Measurements from ENCODE around the gene TAX1BP1.

Gene TAX1BP1

GRCh38 chr7:27709137-27710075 lies 30.6 kb upstream of the TAX1BP1 start:
- DNase-seq (ENCODE audit: insufficient read length) (no peak), FAIRE-seq (no peak)
- TF ChIP-seq POLR2AphosphoS5 (IDR thresholded peaks at IDR 0.05; ENCODE audit: low read depth, low read length) = no peak
- no peak for TF ChIP-seq TAF1 (IDR thresholded peaks at IDR 0.05; ENCODE audit: borderline replicate concordance, low read depth, low read length)
- TF ChIP-seq POLR2A (IDR thresholded peaks at IDR 0.05; ENCODE audit: low read depth, low read length) = no peak

GRCh38 chr7:27712217-27712616 lies 27.7 kb upstream of the TAX1BP1 start:
- DNase-seq (ENCODE audit: insufficient read length) (no peak), FAIRE-seq (no peak)
- TF ChIP-seq POLR2A (IDR thresholded peaks at IDR 0.05; ENCODE audit: low read depth, low read length) (no peak), TAF1 (IDR thresholded peaks at IDR 0.05; ENCODE audit: borderline replicate concordance, low read depth, low read length) (no peak), POLR2AphosphoS5 (IDR thresholded peaks at IDR 0.05; ENCODE audit: low read depth, low read length) (no peak)

GRCh38 chr7:27714831-27715444 lies 25.0 kb upstream of the TAX1BP1 start:
- FAIRE-seq = no peak
- no peak for TF ChIP-seq POLR2A (IDR thresholded peaks at IDR 0.05; ENCODE audit: low read depth, low read length)
- no peak for TF ChIP-seq TAF1 (IDR thresholded peaks at IDR 0.05; ENCODE audit: borderline replicate concordance, low read depth, low read length)
- TF ChIP-seq POLR2AphosphoS5 (IDR thresholded peaks at IDR 0.05; ENCODE audit: low read depth, low read length) = no peak
- DNase-seq (ENCODE audit: insufficient read length) = no peak

GRCh38 chr7:27723085-27723484 lies 16.9 kb upstream of the TAX1BP1 start:
- TF ChIP-seq POLR2A (IDR thresholded peaks at IDR 0.05; ENCODE audit: low read depth, low read length) (no peak), POLR2AphosphoS5 (IDR thresholded peaks at IDR 0.05; ENCODE audit: low read depth, low read length) (no peak), TAF1 (IDR thresholded peaks at IDR 0.05; ENCODE audit: borderline replicate concordance, low read depth, low read length) (no peak)
- DNase-seq (ENCODE audit: insufficient read length) (no peak), FAIRE-seq (no peak)

- TF ChIP-seq POLR2AphosphoS5 (IDR thresholded peaks at IDR 0.05; ENCODE audit: low read depth, low read length) (no peak), POLR2A (IDR thresholded peaks at IDR 0.05; ENCODE audit: low read depth, low read length) (no peak), TAF1 (IDR thresholded peaks at IDR 0.05; ENCODE audit: borderline replicate concordance, low read depth, low read length) (no peak)
- FAIRE-seq (no peak), DNase-seq (ENCODE audit: insufficient read length) (no peak)
These were observed 12.9 kb upstream of the TAX1BP1 start for GRCh38 chr7:27727058-27727457.

- FAIRE-seq = no peak
- no peak for DNase-seq (ENCODE audit: insufficient read length)
- TF ChIP-seq TAF1 (IDR thresholded peaks at IDR 0.05; ENCODE audit: borderline replicate concordance, low read depth, low read length) (no peak), POLR2AphosphoS5 (IDR thresholded peaks at IDR 0.05; ENCODE audit: low read depth, low read length) (no peak), POLR2A (IDR thresholded peaks at IDR 0.05; ENCODE audit: low read depth, low read length) (no peak)
These were observed 9.8 kb upstream of the TAX1BP1 start for GRCh38 chr7:27730112-27730511.

GRCh38 chr7:27734583-27734982 lies 5.4 kb upstream of the TAX1BP1 start:
- DNase-seq (ENCODE audit: insufficient read length) (no peak), FAIRE-seq (no peak)
- TF ChIP-seq POLR2A (IDR thresholded peaks at IDR 0.05; ENCODE audit: low read depth, low read length) (no peak), POLR2AphosphoS5 (IDR thresholded peaks at IDR 0.05; ENCODE audit: low read depth, low read length) (no peak), TAF1 (IDR thresholded peaks at IDR 0.05; ENCODE audit: borderline replicate concordance, low read depth, low read length) (no peak)

- FAIRE-seq (no peak), DNase-seq (ENCODE audit: insufficient read length) (no peak)
- TF ChIP-seq TAF1 (IDR thresholded peaks at IDR 0.05; ENCODE audit: borderline replicate concordance, low read depth, low read length) = no peak
- TF ChIP-seq POLR2AphosphoS5 (IDR thresholded peaks at IDR 0.05; ENCODE audit: low read depth, low read length) = no peak
- no peak for TF ChIP-seq POLR2A (IDR thresholded peaks at IDR 0.05; ENCODE audit: low read depth, low read length)
These were observed 4.8 kb upstream of the TAX1BP1 start for GRCh38 chr7:27735165-27735564.

- TF ChIP-seq POLR2A (IDR thresholded peaks at IDR 0.05; ENCODE audit: low read depth, low read length) = no peak
- no peak for TF ChIP-seq TAF1 (IDR thresholded peaks at IDR 0.05; ENCODE audit: borderline replicate concordance, low read depth, low read length)
- TF ChIP-seq POLR2AphosphoS5 (IDR thresholded peaks at IDR 0.05; ENCODE audit: low read depth, low read length) = no peak
- FAIRE-seq (no peak), DNase-seq (ENCODE audit: insufficient read length) (no peak)
These were observed 4.1 kb upstream of the TAX1BP1 start for GRCh38 chr7:27735831-27736230.

GRCh38 chr7:27737178-27737577 lies 2.8 kb upstream of the TAX1BP1 start:
- TF ChIP-seq POLR2A (IDR thresholded peaks at IDR 0.05; ENCODE audit: low read depth, low read length) (no peak), TAF1 (IDR thresholded peaks at IDR 0.05; ENCODE audit: borderline replicate concordance, low read depth, low read length) (no peak), POLR2AphosphoS5 (IDR thresholded peaks at IDR 0.05; ENCODE audit: low read depth, low read length) (no peak)
- DNase-seq (ENCODE audit: insufficient read length) (no peak), FAIRE-seq (no peak)

- no peak for TF ChIP-seq TAF1 (IDR thresholded peaks at IDR 0.05; ENCODE audit: borderline replicate concordance, low read depth, low read length)
- TF ChIP-seq POLR2AphosphoS5 (IDR thresholded peaks at IDR 0.05; ENCODE audit: low read depth, low read length) = no peak
- no peak for TF ChIP-seq POLR2A (IDR thresholded peaks at IDR 0.05; ENCODE audit: low read depth, low read length)
- DNase-seq (ENCODE audit: insufficient read length) (no peak), FAIRE-seq (no peak)
These were observed 2.3 kb upstream of the TAX1BP1 start for GRCh38 chr7:27737616-27738015.

Measured in GM12892 (cell line).